Measurements from ENCODE around the gene BCL2L13. TPM values are rescaled to one million over a fixed set of nuclear protein-coding genes. Genes with fewer than 3 reads are reported as not detected.
A peak's percentile ranks its signal among the peaks of the same experiment; 100 is the strongest.

Gene BCL2L13
- total RNA-seq, 2 experiments from 2014 or later: 36.1 to 38.3 TPM

- POLR2A ChIA-PET: interaction anchor here (0.7 to 3.7 kb wide), 2 partner anchors 7 to 80 kb away, joined by 3 to 25 read pairs; no protein-coding TSS in a partner anchor
- ATAC-seq: no peak
- CTCF ChIA-PET: no interaction called here
- Mint-ChIP-seq H3K36me3 (ENCODE audit: low read depth) (no peaks in the 10 kb centered on the region), H3K4me3 (peak overlapping the region; percentile 91), H3K9me3 (no peaks in the 10 kb centered on the region), H3K27me3 (no peaks in the 10 kb centered on the region), H3K27ac (peak overlapping the region; percentile 73), H3K4me1 (ENCODE audit: low read depth) (peaks cover 80% of the 10 kb centered on the region)
- TF ChIP-seq CTCF (IDR thresholded peaks at IDR 0.05): no peak
- intact Hi-C loops (cut with micrococcal nuclease): no loop called here
- no peak for DNase-seq
Observed at GRCh38 chr22:17775781-17776465, 137.4 kb downstream of the BCL2L13 start.

GRCh38 chr22:17777005-17777716 lies 138.6 kb downstream of the BCL2L13 start:
- Mint-ChIP-seq H3K36me3 (ENCODE audit: low read depth) (no peaks in the 10 kb centered on the region), H3K27ac (peak overlapping the region; percentile 99), H3K4me1 (ENCODE audit: low read depth) (peaks cover 82% of the 10 kb centered on the region), H3K9me3 (no peaks in the 10 kb centered on the region), H3K4me3 (peak overlapping the region; percentile 91), H3K27me3 (no peaks in the 10 kb centered on the region)
- intact Hi-C loops (cut with micrococcal nuclease): no loop called here
- no peak for TF ChIP-seq CTCF (IDR thresholded peaks at IDR 0.05)
- CTCF ChIA-PET: interaction anchor here (1.9 to 2.7 kb wide), 2 partner anchors 34 to 36 kb away, joined by 4 to 10 read pairs; no protein-coding TSS in a partner anchor
- peak; percentile 29 for ATAC-seq
- POLR2A ChIA-PET: interaction anchor here (3.7 kb wide), 1 partner anchor 8 kb away, joined by 25 read pairs; no protein-coding TSS in a partner anchor
- peak; percentile 87 for DNase-seq

GRCh38 chr22:17777717-17778044 lies 139.1 kb downstream of the BCL2L13 start:
- DNase-seq (no peak), ATAC-seq (no peak)
- Mint-ChIP-seq H3K9me3 (no peaks in the 10 kb centered on the region), H3K4me3 (peak overlapping the region; percentile 91), H3K27me3 (no peaks in the 10 kb centered on the region), H3K4me1 (ENCODE audit: low read depth) (peaks cover 83% of the 10 kb centered on the region), H3K36me3 (ENCODE audit: low read depth) (no peaks in the 10 kb centered on the region), H3K27ac (peak overlapping the region; percentile 99)
- CTCF ChIA-PET: interaction anchor here (1.9 to 2.7 kb wide), 2 partner anchors 35 to 36 kb away, joined by 4 to 10 read pairs; no protein-coding TSS in a partner anchor
- POLR2A ChIA-PET: interaction anchor here (3.7 kb wide), 1 partner anchor 9 kb away, joined by 25 read pairs; no protein-coding TSS in a partner anchor
- no peak for TF ChIP-seq CTCF (IDR thresholded peaks at IDR 0.05)
- intact Hi-C loops (cut with micrococcal nuclease): no loop called here

GRCh38 chr22:17778412-17778976 lies 139.9 kb downstream of the BCL2L13 start:
- DNase-seq (no peak), ATAC-seq (no peak)
- ChIA-PET CTCF (interaction anchor here (1.1 to 2.7 kb wide), 3 partner anchors 11 to 37 kb away, joined by 4 to 10 read pairs (median 4); no protein-coding TSS in a partner anchor), POLR2A (interaction anchor here (0.7 to 3.7 kb wide), 3 partner anchors 10 to 28 kb away, joined by 3 to 25 read pairs (median 4); no protein-coding TSS in a partner anchor)
- Mint-ChIP-seq H3K9me3 (no peaks in the 10 kb centered on the region), H3K27me3 (no peaks in the 10 kb centered on the region), H3K27ac (peak overlapping the region; percentile 52), H3K36me3 (ENCODE audit: low read depth) (no peaks in the 10 kb centered on the region), H3K4me3 (peak overlapping the region; percentile 91), H3K4me1 (ENCODE audit: low read depth) (peaks cover 77% of the 10 kb centered on the region)
- TF ChIP-seq CTCF (IDR thresholded peaks at IDR 0.05): no peak
- intact Hi-C loops (cut with micrococcal nuclease): no loop called here
